Stimulated activated CD8-positive, alpha-beta memory T cell treated with anti-CD3 and anti-CD28 coated beads, Interleukin-15, amount 100 ng/mL, for 1 hour (primary cell): ENCODE measurements around the gene CDKAL1.
"Not testable (repeated sequence)": the region's sequence is repeated elsewhere in the genome, so short reads cannot be mapped to it uniquely, and the experiment has no call there.

Experiments
- DNase-seq: peaks from one replicate; pipeline ENCODE4 v3.0.0-alpha.2; 2020; ENCODE audit warnings: low read depth

Gene CDKAL1

DNA sequence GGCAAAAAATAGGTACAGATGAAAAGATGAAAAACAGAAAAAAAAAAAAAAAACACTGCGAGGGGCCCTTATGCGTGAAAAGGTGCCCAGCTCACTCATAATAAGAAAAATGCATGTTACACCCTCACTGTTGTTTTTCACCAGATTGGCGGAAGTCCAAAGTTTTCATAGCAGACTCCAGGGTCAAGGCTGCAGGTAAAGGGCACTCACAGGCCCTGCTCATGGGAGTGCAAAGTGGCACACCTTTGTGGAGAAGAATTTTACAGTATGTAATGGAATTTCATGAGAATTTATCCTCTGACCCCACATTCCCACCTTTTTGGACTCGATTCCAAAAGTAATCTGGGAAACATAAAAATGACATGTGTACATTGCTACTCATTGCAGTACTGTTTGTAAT is 108.2 kb downstream of the CDKAL1 start:
- DNase-seq = no peak

DNA sequence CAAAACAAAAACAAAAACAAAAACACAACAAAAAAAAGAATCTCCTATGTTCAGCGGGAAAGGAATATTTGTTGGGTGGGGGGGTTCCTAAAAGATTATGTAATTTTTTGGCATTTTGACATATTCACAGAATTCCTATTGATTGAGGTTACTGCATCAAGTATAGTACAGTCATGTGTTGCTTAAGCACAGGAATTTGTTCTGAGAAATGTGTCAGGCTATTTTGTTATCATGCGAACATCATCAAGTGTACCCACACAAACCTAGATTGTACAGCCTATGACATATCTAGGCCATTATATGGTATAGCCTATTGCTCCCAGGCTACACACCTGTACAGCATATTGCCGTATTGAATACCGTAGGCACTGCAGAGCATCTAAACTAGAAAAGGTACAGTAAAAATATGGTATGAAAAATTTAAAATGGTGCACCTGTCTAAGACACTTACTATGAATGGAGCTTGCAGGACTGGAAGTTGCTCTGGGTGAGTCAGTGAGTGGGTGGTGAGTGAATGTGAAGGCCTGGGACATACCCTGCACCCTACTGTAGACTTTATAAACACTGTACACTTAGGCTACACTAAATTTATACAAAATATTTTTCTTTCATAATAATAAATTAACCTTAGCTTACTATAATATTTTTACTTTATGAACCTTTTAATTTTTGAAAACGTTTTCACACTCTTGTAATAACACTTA is 110.6 kb downstream of the CDKAL1 start:
- no peak for DNase-seq

DNA sequence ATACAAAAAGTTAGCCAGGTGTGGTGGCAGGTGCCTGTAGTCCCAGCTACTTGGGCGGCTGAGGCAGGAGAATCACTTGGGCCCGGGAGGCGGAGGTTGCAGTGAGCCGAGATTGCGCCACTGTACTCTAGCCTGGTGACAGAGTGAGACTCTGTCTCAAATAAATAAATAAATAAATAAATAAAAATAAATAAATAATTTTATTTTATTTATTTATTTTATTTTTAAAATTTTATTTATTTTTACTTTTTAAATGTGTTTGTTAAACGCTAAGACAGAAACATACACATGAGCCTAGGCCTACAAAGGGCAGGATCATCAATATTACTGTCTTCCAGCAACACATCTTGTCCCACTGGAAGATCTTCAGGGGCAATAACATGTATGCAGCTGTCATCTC is 111.3 kb downstream of the CDKAL1 start:
- not testable (repeated sequence) for DNase-seq

DNA sequence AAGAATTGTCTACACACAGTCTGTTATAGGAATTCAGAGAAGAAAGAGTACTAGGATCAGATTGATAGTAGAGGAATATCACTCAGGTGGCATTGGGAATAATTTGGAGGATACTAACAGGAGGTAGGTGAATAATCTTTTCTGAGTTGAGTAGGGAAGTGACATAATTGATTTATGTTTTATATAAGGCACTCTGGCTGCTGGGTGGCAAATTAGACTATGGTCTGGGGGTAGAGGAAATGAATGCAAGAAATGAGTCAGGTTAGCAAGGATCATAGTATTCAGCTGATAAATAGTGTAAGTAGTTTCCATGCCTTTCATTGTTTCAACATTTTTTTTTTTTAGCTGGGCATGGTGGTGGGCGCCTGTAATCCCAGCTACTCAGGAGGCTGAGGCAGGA is 113.3 kb downstream of the CDKAL1 start:
- DNase-seq = no peak

- DNase-seq = not testable (repeated sequence)
These were observed 115.6 kb downstream of the CDKAL1 start for GRCh38 chr6:20649696-20650470.

DNA sequence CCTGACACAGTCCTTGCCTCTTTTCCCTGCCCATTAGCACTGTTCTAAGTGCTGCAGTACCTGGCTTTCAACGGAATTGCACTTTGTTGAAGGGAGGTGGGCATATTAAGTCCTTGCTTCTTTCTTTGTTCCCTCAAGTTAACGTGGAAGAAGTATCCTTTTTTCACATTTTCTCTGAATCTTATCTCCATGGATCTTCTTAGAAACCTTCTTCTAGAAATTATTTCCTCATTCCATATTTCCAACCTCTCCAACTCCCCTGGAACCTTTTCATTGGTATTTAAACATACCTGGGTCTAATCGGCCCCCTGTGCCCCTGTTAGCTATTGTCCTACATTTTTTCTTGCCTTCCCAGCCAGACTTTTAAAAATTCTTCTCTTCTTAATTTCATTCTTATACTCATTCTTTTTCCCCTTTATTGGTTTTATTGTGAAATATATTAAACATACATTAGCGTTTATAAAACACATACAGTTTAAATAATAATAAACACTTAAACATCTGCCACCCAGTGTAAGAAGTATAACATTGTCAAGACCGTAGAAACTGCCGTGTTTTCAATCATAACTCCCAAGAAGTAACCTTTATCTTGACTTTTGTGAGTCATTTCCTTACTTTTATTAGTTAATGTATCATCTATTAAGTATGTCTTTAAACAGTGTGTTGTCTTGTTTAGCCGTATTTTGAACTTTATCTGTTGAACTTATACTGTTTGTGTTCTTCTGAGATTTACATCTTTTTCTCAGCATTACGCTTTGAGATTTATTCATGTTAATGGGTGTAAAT is 118.2 kb downstream of the CDKAL1 start:
- DNase-seq = no peak

DNA sequence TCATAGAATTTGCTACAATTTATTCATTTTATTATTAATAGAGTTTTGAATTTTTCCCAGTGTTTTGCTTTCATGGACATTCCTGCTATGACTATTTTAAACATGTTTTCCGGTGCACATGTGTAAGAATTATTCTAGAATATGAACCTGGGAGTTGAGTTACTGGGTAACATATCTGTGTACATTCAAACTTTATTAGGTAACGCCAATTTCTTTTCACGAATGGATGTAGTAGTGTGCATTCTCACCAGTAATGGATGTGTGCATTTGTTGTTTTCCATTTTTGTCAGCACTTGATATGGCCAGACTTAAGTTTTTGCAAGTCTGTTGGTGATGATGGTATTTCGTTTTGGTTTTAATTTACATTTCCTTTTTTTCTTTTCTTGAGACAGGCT is 118.8 kb downstream of the CDKAL1 start:
- no peak for DNase-seq

DNA sequence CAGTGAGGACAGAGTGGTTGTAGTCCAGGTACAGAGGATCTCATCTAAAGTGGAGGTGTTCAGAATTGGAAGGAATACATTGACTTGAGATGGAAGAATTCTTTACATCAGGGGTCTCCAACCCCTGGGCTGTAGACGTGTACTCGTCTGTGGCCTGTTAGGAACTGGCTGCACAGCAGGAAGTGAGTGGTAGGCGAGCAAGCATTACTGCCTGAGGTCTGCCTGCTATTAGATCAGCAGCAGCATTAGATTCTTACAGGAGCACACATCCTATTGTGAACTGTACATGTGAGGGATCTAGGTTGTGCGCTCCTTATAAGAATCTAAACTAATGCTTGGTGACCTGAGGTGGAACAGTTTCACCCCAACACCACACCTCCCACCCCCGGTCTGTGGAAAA is 121.1 kb downstream of the CDKAL1 start:
- no peak for DNase-seq

DNA sequence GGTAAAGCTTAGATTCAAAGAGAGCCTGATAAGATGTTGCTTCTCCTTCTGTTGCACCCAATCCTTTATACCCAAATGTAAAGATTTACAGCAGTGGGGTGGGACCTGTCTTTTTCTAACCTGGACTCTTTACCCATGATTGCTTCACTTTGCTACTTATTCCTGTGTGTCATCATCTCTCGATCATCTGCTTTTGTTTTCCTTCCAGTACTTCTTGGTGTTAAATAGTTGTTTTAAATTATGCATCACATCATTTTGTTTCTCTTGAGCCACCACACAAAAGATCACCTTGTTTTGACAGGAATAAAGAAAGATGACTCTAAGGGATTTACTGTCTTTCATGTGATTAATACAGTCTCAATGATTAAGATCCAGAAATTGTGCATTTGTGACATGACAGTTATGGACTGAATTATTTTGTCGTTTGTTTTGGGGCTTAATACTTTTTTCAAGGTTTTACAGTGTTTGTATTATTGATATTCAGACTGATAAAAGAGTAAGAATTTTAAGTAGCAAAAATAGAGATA is 123.1 kb downstream of the CDKAL1 start:
- DNase-seq = no peak

DNA sequence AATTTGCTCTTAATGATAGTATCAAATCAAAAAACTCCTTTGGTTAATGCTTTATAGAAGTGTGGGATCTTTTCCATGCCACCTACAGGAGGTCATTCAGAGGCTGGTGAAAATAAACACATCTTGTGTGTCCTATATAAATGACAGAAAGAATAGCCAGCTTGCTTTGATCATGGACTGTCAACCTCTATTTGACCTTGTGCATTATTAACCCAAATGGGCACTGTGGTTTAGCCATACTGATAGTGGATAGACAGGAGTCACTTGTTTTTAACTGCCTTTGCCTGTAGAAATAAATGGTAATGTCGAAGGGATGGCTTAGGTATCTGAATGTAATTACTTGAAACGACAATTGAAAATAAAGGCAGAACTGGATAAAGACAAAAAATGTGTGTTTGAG is 123.8 kb downstream of the CDKAL1 start:
- no peak for DNase-seq

DNA sequence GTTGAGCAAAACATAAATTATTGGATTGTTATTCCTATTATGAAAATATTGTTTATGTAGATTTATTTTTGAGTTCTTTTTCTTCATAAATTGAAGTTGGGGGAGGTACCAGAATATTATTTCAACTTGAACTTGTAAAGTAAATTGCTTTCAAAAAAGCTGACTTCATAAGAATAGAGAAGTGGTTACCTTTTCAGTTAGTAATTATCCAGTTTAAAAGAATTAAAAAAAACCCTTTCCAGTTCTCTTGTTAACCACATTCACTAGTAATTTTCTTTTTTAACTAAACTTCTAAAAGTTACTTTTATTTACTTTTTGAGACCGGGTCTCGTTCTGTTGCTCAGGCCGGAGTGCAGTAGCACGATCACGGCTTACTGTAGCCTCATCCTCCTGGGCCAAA is 124.3 kb downstream of the CDKAL1 start:
- DNase-seq = no peak

DNA sequence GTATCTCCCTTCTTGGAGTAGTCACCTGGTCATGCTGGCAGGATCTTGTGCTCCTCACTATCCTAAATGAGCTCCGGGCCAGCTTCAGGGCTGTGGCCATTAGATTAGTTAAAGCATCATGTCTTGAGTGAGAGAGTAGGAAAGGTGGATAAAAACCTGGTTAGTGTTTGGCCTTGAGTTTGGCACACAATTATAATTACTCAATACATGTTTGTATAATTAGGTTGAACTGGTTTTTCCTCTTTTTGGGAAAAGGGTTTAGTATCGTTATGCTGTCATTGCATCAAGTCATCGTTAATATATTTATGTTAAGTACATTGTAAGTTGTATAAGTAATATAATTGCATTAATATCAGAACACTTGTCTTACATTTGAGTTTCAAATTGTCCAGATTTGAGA is 126.3 kb downstream of the CDKAL1 start:
- DNase-seq = no peak

- DNase-seq = no peak
These were observed 127.5 kb downstream of the CDKAL1 start for GRCh38 chr6:20661721-20662120.

DNA sequence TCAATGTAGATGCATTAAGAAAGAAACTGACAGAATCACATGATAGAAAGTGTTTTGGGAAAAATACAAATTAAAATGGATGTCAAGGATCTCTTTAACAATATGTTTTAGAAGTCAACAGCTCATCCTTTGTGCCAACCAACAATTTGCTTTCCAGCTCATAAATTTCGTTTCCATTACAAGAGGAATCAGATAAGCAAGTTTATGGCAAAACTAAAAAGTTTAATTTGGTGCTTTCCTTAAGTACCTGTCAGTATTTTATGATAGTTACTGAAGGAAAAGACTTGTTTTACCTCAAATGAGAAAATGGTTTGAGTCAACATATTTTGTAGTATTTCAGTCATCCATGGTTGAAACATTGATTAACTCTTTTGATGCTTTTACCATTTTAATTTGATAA is 130.0 kb downstream of the CDKAL1 start:
- no peak for DNase-seq

DNA sequence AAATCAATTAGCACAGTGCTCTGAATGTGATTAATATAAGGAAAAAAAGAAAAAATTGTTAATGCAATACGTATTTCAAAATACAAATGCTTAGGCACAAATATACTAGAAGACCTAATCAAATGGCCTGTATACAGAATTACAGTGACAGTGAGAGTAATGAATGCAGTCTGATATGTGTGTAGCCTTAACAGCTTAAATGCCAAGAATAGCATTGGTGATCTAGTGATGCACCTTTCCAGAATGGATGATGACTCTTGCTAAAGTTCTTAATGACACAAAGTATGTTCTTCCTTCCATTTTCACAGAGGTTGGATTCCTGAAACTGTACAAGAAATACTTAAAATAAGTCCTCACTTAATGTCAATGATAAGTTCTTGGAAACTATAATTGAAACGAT is 131.0 kb downstream of the CDKAL1 start:
- DNase-seq = no peak

GRCh38 chr6:20669571-20670314 is 135.5 kb downstream of the CDKAL1 start:
- no peak for DNase-seq

DNA sequence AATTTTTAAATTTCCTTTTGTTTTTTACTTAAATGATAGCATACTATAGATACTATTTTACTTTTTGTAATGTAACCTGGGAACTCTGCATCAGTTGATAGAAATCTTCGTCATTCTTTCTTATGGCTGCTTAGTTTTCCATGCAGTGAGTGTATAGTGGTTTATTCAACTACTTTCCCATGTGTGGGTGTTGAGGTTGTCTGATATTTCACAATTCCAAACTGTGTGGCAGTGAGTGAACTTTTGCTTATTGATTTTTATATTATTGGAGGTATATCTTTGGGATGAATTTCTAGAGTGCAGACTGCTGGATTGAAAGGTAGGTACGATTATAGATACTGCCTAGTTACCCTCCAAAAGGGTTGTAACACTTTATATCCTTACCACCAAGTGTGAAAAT is 136.5 kb downstream of the CDKAL1 start:
- DNase-seq = no peak

- DNase-seq = no peak
These were observed 137.8 kb downstream of the CDKAL1 start for GRCh38 chr6:20672038-20672437.

DNA sequence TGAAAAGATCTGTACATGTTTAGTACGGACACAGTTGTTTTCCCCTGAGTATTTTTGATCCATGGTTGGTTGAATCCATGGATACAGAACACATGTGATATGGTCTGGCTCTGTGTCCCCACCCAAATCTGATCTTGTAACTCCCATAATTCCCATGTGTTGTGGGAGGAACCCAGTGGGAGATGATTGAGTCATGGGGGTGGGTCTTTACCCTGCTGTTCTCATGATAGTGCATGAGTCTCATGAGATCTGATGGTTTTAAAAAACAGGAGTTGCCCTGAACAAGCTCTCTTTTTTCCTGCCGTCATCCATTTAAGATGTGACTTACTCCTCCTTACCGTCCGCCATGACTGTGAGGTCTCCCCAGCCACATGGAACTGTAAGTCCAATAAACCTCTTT is 139.2 kb downstream of the CDKAL1 start:
- DNase-seq = no peak

- no peak for DNase-seq
These were observed 140.4 kb downstream of the CDKAL1 start for GRCh38 chr6:20674664-20675063.

- DNase-seq = no peak
These were observed 144.6 kb downstream of the CDKAL1 start for GRCh38 chr6:20678831-20679352.

DNA sequence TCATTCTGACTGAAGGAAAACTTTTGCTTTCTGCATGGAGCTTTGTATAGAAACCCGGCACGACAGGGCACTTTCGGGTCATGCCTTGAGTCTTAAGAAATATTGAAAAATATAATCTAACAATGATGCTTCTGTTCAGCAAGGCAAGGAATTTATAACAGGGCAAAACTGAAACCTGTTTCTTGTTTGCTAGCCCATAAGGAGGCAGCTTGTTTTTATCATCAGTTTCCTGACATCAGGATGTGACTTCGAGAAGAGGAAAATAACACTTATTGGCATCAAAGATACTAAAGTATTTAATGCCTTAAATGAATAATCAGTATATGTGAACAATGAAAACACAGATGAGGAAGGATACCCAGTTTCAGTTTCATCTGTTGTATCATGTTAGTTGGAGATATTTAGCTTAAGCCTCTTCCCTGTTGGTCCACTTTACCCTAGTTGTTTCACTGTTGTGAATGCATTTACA is 146.5 kb downstream of the CDKAL1 start:
- no peak for DNase-seq
